BJ (cell line): ENCODE data around the gene ANKRD1. TPM values are rescaled to one million over a fixed set of nuclear protein-coding genes. Genes with fewer than 3 reads are reported as not detected.
A peak's percentile ranks its signal among the peaks of the same experiment; 100 is the strongest.

Experiments
- CTCF ChIA-PET: fragments of 350-600 bp; formaldehyde crosslinking; extraction: SDS; loops from one replicate; lab custom pipeline; 2021; ENCODE audit warnings: antibody characterized with exemption, inconsistent platforms; lab: Yijun Ruan, JAX
- POLR2A ChIA-PET: fragments of 300-600 bp; sonication (Branson Sonifier 250); formaldehyde crosslinking; extraction: SDS; loops from one replicate; lab custom pipeline; 2021; ENCODE audit warnings: antibody characterized with exemption; lab: Charles Lee
- DNase-seq: peaks from one replicate; pipeline ENCODE4 v3.0.0-alpha.2; 2011; ENCODE audit warnings: low read depth
- H3K27me3 ChIP-seq: 2 replicates; pipeline ENCODE4 v1.6.0; 2011; ENCODE audit warnings: low read length; ENCODE audit not compliant: control insufficient read depth, insufficient read depth
- H3K36me3 ChIP-seq: 2 replicates; pipeline ENCODE4 v1.5.1; 2011; ENCODE audit warnings: low read length; ENCODE audit not compliant: control insufficient read depth, insufficient read depth
- H3K4me3 ChIP-seq: 2 replicates; pipeline ENCODE4 v1.5.1; 2011; ENCODE audit warnings: low read depth, mild to moderate bottlenecking, control low read depth, low read length
- CTCF ChIP-seq: IDR thresholded peaks from 2 replicates; pipeline ENCODE4 v1.5.1; 2011; ENCODE audit warnings: low read depth, mild to moderate bottlenecking, control low read depth, inconsistent platforms, low read length, moderate library complexity; ENCODE audit not compliant: insufficient read depth
- polyA plus RNA-seq: library from polyadenylated mRNA; depleted of rRNA; stranded (reverse); fragments of >200 nt; gene quantifications from 2 replicates; pipeline ENCODE4 v1.2.3, GENCODE V29; 2011; rRNA removed
- small RNA-seq: library from RNA; depleted of rRNA; stranded (forward); fragments of <200 nt; gene quantifications from one replicate; pipeline ENCODE3, GENCODE V24; 2012; ENCODE audit warnings: low replicate concordance, low read depth; ENCODE audit not compliant: insufficient read length

ANKRD1 gene
- polyA plus RNA-seq, 1 experiment = 2.2 TPM

GRCh38 chr10:90862908-90863514 lies 57.9 kb downstream of the ANKRD1 start:
- TF ChIP-seq CTCF = peak; percentile 80
- no peaks in the 10 kb centered on the region for H3K36me3 ChIP-seq
- DNase-seq = no peak
- H3K4me3 ChIP-seq = no peak overlapping the region
- H3K27me3 ChIP-seq = peaks cover 9% of the 10 kb centered on the region
- ChIA-PET POLR2A (no interaction called here), CTCF (interaction anchor here (0.6 to 3.3 kb wide), 14 partner anchors 9 to 1069 kb away, joined by 3 to 29 read pairs (median 3); partner anchors contain the start of gene RPP30)

Small RNA genes lying within 50 kb of the gene (small RNA-seq; reads per million reads assigned to genes)
- gene RF00019 (not detected), gene RNU6-740P (not detected)

Other genes with a start within 250 kb of the ANKRD1 start
- gene HTR7, start 63.0 kb downstream of the ANKRD1 start, polyA plus RNA-seq = 0.16 and 0.17 TPM in 2 replicates
- 26.2 and 47.9 TPM in 2 replicates for gene RPP30, start 49.1 kb downstream of the ANKRD1 start, polyA plus RNA-seq